Suppressor macrophage (primary cell): ENCODE measurements around the gene MOB1B.
"Not testable (repeated sequence)": the region's sequence is repeated elsewhere in the genome, so short reads cannot be mapped to it uniquely, and the experiment has no call there.

Source experiments
- DNase-seq, 4 experiments: peaks; one replicate each; pipeline ENCODE4 v3.0.0-alpha.2; 2020 to 2022
- total RNA-seq, 17 experiments: gene quantifications; one replicate each; lab custom pipeline; 2026; ENCODE audit warnings: mixed read lengths in 6 of 17, inconsistent platforms in 3 of 17; lab: John Stamatoyannopoulos, UW

Gene MOB1B
- 48.1 to 162 (median 126) reads per million in 17 experiments for total RNA-seq

DNA sequence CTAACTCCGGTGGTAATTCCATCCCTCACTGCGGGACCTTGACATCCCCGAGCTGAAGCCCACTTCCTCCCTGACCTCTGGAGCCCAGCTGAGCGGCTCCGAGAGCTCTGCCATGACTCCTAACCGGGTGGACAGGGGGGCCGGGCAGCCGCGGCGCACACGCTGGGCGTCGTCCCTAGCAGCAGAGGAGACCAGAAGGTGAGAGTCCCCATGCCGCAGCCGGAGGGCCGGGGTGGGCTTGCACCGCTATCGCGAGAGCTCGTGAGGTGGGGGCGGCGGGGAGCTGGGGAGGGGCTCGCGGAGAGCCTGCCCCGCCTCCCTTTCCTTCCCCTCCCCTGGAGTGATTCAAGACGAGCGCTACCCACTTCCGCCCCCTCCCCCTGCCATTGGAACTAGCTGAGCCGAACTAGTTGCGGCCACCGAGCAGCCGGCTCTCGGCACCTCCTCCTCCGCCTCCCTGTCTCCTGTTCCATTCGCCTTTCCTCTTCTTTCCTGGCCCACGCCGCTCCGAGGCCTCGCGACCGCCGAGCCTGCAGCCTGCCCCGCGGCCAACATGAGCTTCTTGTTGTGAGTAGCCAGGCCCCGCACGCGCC lies at the start of gene MOB1B:
TSS of gene MOB1B (plus strand) at position 386 of the 593 bp plus-strand sequence. CDS start at position 554, 168 bp downstream.
- peak; percentile 82 to 91 (median 88) for DNase-seq

GRCh38 chr4:70855464-70855863 lies 46.7 kb upstream of the MOB1B start:
- DNase-seq, result no peak

GRCh38 chr4:70858454-70858853 lies 43.7 kb upstream of the MOB1B start:
- no peak for DNase-seq

- DNase-seq, result no peak
Measured at GRCh38 chr4:70859066-70859465, 43.1 kb upstream of the MOB1B start.

DNA sequence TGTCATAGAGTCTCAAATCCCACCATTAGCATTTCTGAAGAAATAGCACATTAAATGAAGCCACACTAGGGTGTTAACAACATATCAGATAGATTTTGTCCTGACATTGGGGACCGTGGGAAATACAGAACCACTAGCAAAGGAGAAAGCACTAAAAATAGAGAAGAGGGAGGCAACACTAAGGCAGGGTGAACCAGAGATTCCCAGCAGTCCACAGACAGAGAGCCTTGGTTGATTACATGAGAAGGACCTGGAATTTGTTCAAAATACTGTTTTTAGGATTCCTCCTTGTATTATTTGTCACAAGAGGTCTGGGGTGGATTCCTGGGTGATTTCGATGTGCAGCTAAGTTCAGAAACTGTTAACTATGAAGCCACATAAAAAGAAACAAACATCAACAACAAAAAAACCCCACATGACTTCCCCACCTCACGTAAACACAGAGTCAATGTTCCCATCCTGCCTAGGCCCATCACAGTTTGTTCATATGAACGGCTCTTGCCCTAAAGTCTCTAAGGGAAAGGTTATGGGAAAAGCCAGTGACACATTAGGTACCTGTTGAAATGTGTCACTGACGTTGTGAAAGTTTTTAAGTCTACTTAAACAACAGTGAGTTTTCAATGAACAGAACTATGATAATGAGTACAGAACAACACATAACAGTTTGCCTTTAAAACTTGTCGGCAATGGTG lies 38.9 kb upstream of the MOB1B start:
- no peak for DNase-seq

GRCh38 chr4:70868778-70869177 lies 33.4 kb upstream of the MOB1B start:
- no peak for DNase-seq

DNA sequence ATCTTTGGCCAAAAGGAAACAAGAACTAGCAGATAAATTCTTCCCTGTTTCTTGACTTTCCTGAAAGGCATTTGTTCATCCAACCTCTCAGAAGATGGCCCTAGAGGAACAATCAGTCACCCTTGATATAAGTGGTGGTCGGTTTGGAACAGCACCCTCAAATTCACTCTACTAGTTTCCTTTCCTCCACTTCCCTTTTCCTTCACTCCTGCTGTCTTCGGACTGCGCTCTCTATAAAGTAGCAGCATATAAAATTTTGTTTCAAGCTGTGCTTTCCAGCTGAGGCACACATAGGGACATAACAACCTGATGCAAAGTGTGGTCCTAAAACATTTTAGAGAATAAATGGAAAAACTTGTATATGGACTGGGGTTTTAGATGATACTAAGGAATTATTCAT lies 29.0 kb upstream of the MOB1B start:
- no peak for DNase-seq

- peak in 1 of 4 experiments; percentile 26 for DNase-seq
Measured at GRCh38 chr4:70874268-70875156, 27.7 kb upstream of the MOB1B start.

DNA sequence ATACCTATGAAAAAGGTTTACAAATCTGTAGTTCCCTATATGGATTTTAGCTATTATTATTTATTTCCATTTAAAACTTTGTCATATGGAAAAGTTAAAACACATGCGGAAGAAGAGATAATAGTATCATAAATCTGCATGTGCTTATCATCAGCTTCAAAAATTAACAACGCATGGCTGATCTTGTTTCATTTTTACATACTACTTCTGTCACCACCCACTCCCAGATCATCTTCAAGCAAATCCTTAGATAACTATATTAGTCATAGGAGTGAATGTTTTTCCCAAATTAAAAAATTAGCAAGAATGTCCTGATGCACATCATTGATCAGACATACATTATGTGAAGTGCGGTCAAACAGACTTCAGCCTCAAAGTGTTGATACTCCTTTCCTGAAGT lies 24.6 kb upstream of the MOB1B start:
- no peak for DNase-seq

GRCh38 chr4:70880739-70881138 lies 21.4 kb upstream of the MOB1B start:
- no peak for DNase-seq

DNA sequence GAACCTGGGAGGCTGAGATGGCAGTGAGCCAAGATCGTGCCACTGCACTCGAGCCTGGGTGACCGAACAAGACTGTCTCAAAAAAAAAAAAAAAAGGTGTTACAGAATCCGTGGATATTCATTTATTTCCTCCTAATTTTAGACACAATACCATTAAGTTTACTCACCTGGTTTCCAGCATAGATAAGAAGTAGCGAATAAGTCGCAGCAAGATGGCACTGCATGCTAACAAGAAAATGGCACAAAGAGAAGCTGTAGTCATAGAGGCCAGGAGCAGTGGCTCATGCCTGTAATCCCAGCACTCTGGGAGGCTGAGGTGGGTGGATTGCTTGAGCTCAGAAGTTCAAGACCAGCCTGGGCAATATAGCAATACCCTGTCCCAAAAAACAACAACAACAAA lies 17.0 kb upstream of the MOB1B start:
- DNase-seq, result no peak

DNA sequence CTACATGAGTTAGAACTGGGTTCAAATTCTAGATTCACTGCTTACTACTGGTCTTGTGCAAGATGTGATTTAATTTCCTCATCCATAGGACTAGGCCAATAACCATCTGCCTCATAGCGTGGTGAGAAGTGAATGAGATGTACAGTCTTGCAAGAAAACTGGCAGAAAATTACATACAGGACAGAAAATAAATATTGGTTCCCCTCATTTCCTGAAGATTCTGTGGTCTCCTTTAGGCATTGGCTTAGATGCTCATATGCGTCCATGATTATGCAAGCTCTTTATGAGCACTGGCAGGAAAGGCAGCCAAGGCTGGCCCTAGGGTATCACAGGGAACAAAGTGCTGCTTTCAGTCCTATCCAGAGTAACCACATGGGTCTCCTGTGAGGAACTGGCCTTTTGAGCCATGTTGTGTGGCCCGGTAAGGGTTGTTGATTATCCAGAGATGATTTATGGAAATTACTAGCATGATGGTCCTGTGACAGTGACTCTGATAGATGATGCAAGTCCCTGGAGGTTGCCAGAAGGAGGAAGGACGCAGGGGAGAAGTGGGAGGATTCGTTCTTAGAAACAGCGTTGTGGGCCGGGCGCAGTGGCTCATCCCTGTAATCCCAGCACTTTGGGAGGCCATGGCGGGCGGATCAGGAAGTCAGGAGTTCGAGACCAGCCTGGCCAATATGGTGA lies 9.9 kb upstream of the MOB1B start:
- peak; percentile 95 to 99 (median 96) for DNase-seq

GRCh38 chr4:70893790-70894189 lies 8.4 kb upstream of the MOB1B start:
- DNase-seq, result no peak

DNA sequence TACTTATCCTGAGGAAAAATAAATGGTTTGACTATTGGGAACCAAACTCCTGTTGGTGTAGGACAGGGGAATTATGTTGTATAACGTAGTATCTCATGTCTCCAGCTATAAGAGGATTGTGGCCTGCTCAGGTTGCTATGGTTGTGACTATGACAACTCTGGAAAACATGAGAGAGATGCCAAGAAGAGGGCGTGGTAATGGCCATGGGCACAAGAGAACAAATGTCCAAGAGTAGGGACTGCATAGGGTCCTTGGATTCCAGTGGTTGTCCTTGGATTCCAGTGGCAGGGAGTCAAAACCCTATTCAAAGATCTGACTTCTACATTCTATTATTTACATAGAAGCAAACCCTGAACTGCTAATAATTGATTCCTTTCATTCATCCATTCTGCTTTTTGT lies 6.8 kb upstream of the MOB1B start:
- no peak for DNase-seq

DNA sequence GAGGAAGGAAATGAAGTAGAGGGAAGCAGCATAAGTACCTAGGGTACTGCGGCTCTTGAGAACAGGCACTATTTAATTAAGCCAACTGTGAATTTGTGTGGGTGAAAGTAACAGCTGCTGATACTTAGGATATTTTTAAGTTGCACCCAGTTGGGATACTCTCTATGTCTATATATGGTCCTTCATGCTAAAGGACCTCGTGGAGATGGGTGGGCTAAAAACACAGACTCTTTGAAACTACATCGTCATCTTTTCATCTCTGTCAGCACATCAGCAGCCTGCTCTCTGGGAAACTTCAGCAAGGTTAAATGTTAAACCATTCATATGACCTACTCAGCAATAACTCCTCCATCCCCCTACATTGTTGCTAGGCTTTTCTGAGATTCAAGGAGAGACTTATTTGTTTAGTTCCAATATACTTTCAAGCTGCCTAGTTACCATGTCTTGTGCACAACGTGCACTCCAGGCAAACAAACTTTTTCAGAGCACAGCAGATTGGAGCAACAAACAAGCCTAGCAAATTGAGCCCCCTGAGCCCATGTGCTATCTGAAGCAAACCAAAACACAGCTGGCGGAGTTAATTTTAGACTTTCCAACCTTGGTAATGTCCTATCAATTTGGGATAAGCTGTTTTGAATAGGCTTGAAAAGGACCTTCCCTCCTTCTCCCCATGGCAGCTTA lies 6.2 kb upstream of the MOB1B start:
- DNase-seq, result peak in 2 of 4 experiments; percentile 21 to 24

GRCh38 chr4:70898581-70898980 lies 3.6 kb upstream of the MOB1B start:
- DNase-seq, result not testable (repeated sequence)

- peak in 1 of 4 experiments; percentile 2 for DNase-seq
Measured at GRCh38 chr4:70901607-70901983, 574 bp upstream of the MOB1B start.

- peak; percentile 22 to 67 (median 48) for DNase-seq
Measured at GRCh38 chr4:70902577-70903290, 565 bp downstream of the MOB1B start.

DNA sequence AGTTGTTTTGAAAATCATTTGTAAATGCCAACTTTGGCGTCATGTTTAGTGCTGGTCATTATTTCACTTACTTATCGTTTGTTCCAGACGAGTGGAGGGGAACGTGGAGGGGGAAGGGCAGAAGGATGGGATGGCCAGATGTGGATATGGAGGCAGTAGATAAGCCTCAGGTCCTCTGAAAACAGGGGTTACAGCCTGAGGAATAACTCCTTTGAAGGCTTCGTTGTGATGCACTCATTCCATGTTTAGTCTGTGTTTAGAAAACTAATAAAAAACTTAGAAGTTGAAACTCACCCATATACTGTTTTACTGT lies 1.1 kb downstream of the MOB1B start:
- peak in 1 of 4 experiments; percentile 5 for DNase-seq

DNA sequence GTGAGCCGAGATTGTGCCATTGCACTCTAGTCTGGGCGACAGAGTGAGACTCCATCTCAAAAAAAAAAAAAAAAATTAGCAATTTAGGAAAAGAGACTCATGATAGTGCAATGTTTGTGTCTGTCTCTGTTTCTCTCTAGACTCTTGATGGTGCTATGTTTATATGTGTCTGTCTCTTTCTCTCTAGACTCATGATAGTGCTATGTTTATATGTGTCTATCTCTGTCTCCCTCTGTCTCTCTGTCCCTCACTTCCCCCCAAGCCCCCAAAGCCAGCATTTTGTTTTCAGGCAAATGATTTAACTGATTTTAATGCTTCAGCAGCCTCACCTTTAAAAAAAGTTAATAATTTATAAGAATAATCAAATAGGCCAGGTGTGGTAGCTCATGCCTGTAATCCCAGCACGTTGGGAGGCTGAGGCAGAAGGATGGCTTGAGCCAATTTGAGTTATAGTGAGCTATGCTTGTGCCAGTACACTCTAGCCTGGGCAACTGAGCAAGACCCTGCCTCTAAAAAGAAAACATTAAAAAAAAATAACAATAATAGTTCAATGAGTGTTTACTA lies 6.9 kb downstream of the MOB1B start:
- no peak for DNase-seq

DNA sequence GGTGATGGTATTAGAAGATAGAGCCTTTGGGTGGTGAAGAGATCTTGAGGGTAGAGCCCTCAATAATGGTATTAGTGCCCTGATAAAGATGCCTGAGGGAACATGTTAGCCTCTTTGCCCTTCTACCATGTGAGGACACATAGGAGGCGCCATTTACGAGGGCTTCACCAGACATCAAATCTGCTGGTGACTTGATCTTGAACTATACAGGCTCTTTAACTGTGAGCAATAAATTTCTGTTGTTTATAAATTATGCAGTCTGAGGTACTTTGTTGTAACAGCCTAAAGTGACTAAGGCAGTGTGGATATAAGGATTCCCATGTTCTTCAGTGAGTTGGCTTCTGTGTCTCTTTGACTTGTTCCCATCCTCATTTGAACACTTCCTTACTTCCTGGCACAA lies 11.8 kb downstream of the MOB1B start:
- no peak for DNase-seq
